ENCODE measurements around the gene RBKS.

The RBKS gene

GRCh38 chr2:27829791-27830190 is 60.4 kb downstream of the RBKS start:
- FAIRE-seq = no peak

- FAIRE-seq = no peak
Measured at GRCh38 chr2:27828305-27828704, 61.9 kb downstream of the RBKS start.

- no peak for FAIRE-seq
Measured at GRCh38 chr2:27824401-27824800, 65.8 kb downstream of the RBKS start.

GRCh38 chr2:27823569-27823968 is 66.6 kb downstream of the RBKS start:
- no peak for FAIRE-seq

GRCh38 chr2:27823135-27823534 is 67.1 kb downstream of the RBKS start:
- FAIRE-seq = no peak

- FAIRE-seq = no peak
Measured at GRCh38 chr2:27822049-27822448, 68.1 kb downstream of the RBKS start.

- FAIRE-seq = no peak
Measured at GRCh38 chr2:27815860-27816438, 74.2 kb downstream of the RBKS start.

GRCh38 chr2:27814758-27815157 is 75.4 kb downstream of the RBKS start:
- FAIRE-seq = no peak

- FAIRE-seq = no peak
Measured at GRCh38 chr2:27811768-27812167, 78.4 kb downstream of the RBKS start.

GRCh38 chr2:27810455-27810854 is 79.7 kb downstream of the RBKS start:
- FAIRE-seq = no peak

- no peak for FAIRE-seq
Measured at GRCh38 chr2:27809761-27810241, 80.4 kb downstream of the RBKS start.

GRCh38 chr2:27808984-27809383 is 81.2 kb downstream of the RBKS start:
- FAIRE-seq = no peak

- FAIRE-seq = no peak
Measured at GRCh38 chr2:27808418-27808817, 81.8 kb downstream of the RBKS start.

GRCh38 chr2:27807476-27807875 is 82.7 kb downstream of the RBKS start:
- FAIRE-seq = no peak

- no peak for FAIRE-seq
Measured at GRCh38 chr2:27806311-27807059, 83.7 kb downstream of the RBKS start.

GRCh38 chr2:27805180-27805579 is 85.0 kb downstream of the RBKS start:
- no peak for FAIRE-seq

GRCh38 chr2:27804146-27804545 is 86.0 kb downstream of the RBKS start:
- no peak for FAIRE-seq

GRCh38 chr2:27803046-27803445 is 87.1 kb downstream of the RBKS start:
- FAIRE-seq = no peak

- no peak for FAIRE-seq
Measured at GRCh38 chr2:27802547-27802946, 87.6 kb downstream of the RBKS start.

GRCh38 chr2:27800856-27801255 is 89.3 kb downstream of the RBKS start:
- no peak for FAIRE-seq

GRCh38 chr2:27799646-27800010 is 90.6 kb downstream of the RBKS start:
- FAIRE-seq = no peak

GRCh38 chr2:27798948-27799645 is 91.1 kb downstream of the RBKS start:
- FAIRE-seq = no peak

- FAIRE-seq = no peak
Measured at GRCh38 chr2:27798486-27798885, 91.7 kb downstream of the RBKS start.

- no peak for FAIRE-seq
Measured at GRCh38 chr2:27797841-27798240, 92.3 kb downstream of the RBKS start.

Data from colon (tissue), 2 donors.